ENCODE results near the gene CD68.
"Not testable (repeated sequence)": the region's sequence is repeated elsewhere in the genome, so short reads cannot be mapped to it uniquely, and the experiment has no call there.

Gene CD68

GRCh38 chr17:7580604-7581575, 1.5 kb downstream of the CD68 start:
- no peak for DNase-seq (ENCODE audit: low read depth)

- no peak for DNase-seq (ENCODE audit: low read depth)
These were observed 3.2 kb downstream of the CD68 start for GRCh38 chr17:7582396-7583252.

GRCh38 chr17:7583253-7584109, 4.0 kb downstream of the CD68 start, which contains the start of gene MPDU1:
Gene MPDU1 (plus strand): TSS chr17:7583852. CDS start chr17:7583863, 11 bp downstream.
- DNase-seq (ENCODE audit: low read depth): peak; percentile 97

- DNase-seq (ENCODE audit: low read depth): no peak
These were observed 7.4 kb downstream of the CD68 start for GRCh38 chr17:7586673-7587419.

GRCh38 chr17:7587420-7588151, 8.1 kb downstream of the CD68 start:
- DNase-seq (ENCODE audit: low read depth): peak; percentile 98

- no peak for DNase-seq (ENCODE audit: low read depth)
These were observed 9.2 kb downstream of the CD68 start for GRCh38 chr17:7588553-7589203.

- DNase-seq (ENCODE audit: low read depth): peak; percentile 86
These were observed 9.9 kb downstream of the CD68 start for GRCh38 chr17:7589204-7589868.

GRCh38 chr17:7589891-7590691, 10.7 kb downstream of the CD68 start, which contains the start of gene SOX15:
Gene SOX15 (minus strand): TSS chr17:7590094. CDS start chr17:7589676, 418 bp downstream.
- DNase-seq (ENCODE audit: low read depth): peak; percentile 65

- peak; percentile 70 for DNase-seq (ENCODE audit: low read depth)
These were observed 11.3 kb downstream of the CD68 start for GRCh38 chr17:7590743-7591142.

- no peak for DNase-seq (ENCODE audit: low read depth)
These were observed 12.2 kb downstream of the CD68 start for GRCh38 chr17:7591596-7591995.

- DNase-seq (ENCODE audit: low read depth): no peak
These were observed 13.1 kb downstream of the CD68 start for GRCh38 chr17:7592422-7593021.

GRCh38 chr17:7593296-7593695, 13.9 kb downstream of the CD68 start:
- no peak for DNase-seq (ENCODE audit: low read depth)

- not testable (repeated sequence) for DNase-seq (ENCODE audit: low read depth)
These were observed 18.1 kb downstream of the CD68 start for GRCh38 chr17:7597561-7597960.

- no peak for DNase-seq (ENCODE audit: low read depth)
These were observed 26.8 kb downstream of the CD68 start for GRCh38 chr17:7606280-7606679.

GRCh38 chr17:7610641-7611040, 31.2 kb downstream of the CD68 start:
- no peak for DNase-seq (ENCODE audit: low read depth)

- DNase-seq (ENCODE audit: low read depth): no peak
These were observed 32.3 kb downstream of the CD68 start for GRCh38 chr17:7611635-7612293.

GRCh38 chr17:7612294-7612640, 32.8 kb downstream of the CD68 start:
- peak; percentile 63 for DNase-seq (ENCODE audit: low read depth)

Measured in EH (cell line).